Transverse colon (tissue), 4 donors: ENCODE measurements around the gene FAM204A. TPM values are rescaled to one million over a fixed set of nuclear protein-coding genes. Genes with fewer than 3 reads are reported as not detected.

Source experiments
- DNase-seq: peaks from one replicate; pipeline ENCODE4 v3.0.0-alpha.2; 2019
- H3K27ac ChIP-seq, 4 donors: fragments of 200-600 bp; sonication (generic); 2 replicates each; pipeline ENCODE4 v1.5.1; 2016 to 2018; ENCODE audit warnings: inconsistent platforms in 4 of 4
- H3K27me3 ChIP-seq: fragments of 200-600 bp; sonication (generic); 2 replicates; pipeline ENCODE4 v1.5.1; 2017; ENCODE audit warnings: inconsistent platforms
- H3K36me3 ChIP-seq, 4 donors: fragments of 200-600 bp; sonication (generic); 2 replicates each; pipeline ENCODE4 v1.5.1; 2017 to 2019; ENCODE audit warnings: inconsistent platforms in 4 of 4
- H3K4me1 ChIP-seq, 4 donors: fragments of 200-600 bp; sonication (generic); 2 replicates each; pipeline ENCODE4 v1.5.1; 2017 to 2020; ENCODE audit warnings: inconsistent platforms in 4 of 4
- H3K4me3 ChIP-seq, 4 donors: fragments of 200-600 bp; sonication (generic); 1 replicate in 1 of 4; 2 replicates in 3 of 4; pipeline versions ENCODE4 v1.5.1 to v1.6.1; 2017 to 2019; ENCODE audit warnings: inconsistent platforms in 4 of 4
- H3K9me3 ChIP-seq, 2 donors: fragments of 200-600 bp; sonication (generic); 2 replicates each; pipeline ENCODE4 v1.5.1; 2017 to 2019; ENCODE audit warnings: inconsistent platforms in 2 of 2
- CTCF ChIP-seq, 5 experiments: fragments of 200-600 bp in 3 of 5; fragments of 450-650 bp in 2 of 5; sonication (generic) in 3 of 5; IDR thresholded peaks; 1 replicate in 2 of 5; 2 replicates in 3 of 5; pipeline ENCODE4 v1.5.1; 2016 to 2017; ENCODE audit warnings: antibody characterized with exemption in 5 of 5, inconsistent platforms in 3 of 5, mild to moderate bottlenecking in 2 of 5, moderate library complexity in 1 of 5
- EP300 ChIP-seq: sonication (generic); formaldehyde crosslinking; IDR thresholded peaks from one replicate; pipeline ENCODE4 v1.6.1; 2017; ENCODE audit warnings: antibody characterized with exemption, low read depth
- POLR2A ChIP-seq: fragments of 450-650 bp; IDR thresholded peaks from one replicate; pipeline ENCODE4 v1.6.1; 2016; ENCODE audit warnings: antibody characterized with exemption, mild to moderate bottlenecking, moderate library complexity
- POLR2AphosphoS5 ChIP-seq, 3 donors: sonication (generic); formaldehyde crosslinking; IDR thresholded peaks; one replicate each; pipeline ENCODE4 v1.6.1; 2016; ENCODE audit warnings: antibody characterized with exemption in 3 of 3
- WGBS, 2 donors: methylation state at CpG; one replicate each; pipeline ENCODE4 v1.1.5; 2018; ENCODE audit warnings: low coverage in 1 of 2; 5-methylcytosine and 5-hydroxymethylcytosine counted together
- in situ Hi-C, 4 donors: fragments of 200-750 bp; cut with MboI; loops; one replicate each; pipeline versions ENCODE4 v1.15.0 to v1.15.1; 2017; ENCODE audit warnings: low sequenced_read_pairs in 3 of 4, low pct_ligation_motif_present in 1 of 4, low pct_unique_long_range_greater_than_20kb in 1 of 4
- intact Hi-C: fragments of 100-400 bp; cut with DNase I; formaldehyde crosslinking; loops from one replicate; pipeline ENCODE4 v1.15.1; 2023; ENCODE audit warnings: low total_unique reads
- total RNA-seq, 4 donors: library from RNA; depleted of rRNA; stranded (reverse); fragments of >200 nt; gene quantifications; one replicate each; pipeline ENCODE4 v1.1.0, GENCODE V29; 2016

Gene FAM204A
- total RNA-seq, 4 donors from 2014 or later: 16.8 to 35.2 (median 25.4) TPM

- H3K4me3 ChIP-seq: no peak overlapping the region
- no peak for TF ChIP-seq CTCF (IDR thresholded peaks at IDR 0.05)
- TF ChIP-seq POLR2AphosphoS5 (IDR thresholded peaks at IDR 0.05): no peak
- DNase-seq: no peak
- no peaks in the 10 kb centered on the region for H3K4me1 ChIP-seq
- intact Hi-C loops: no loop called here
- H3K27me3 ChIP-seq: no peaks in the 10 kb centered on the region
- in situ Hi-C loops: no loop called here
- 61 to 76% methylated on average over 3 of the region's 3 CpGs for WGBS, 2 donors
- no peaks in the 10 kb centered on the region for H3K9me3 ChIP-seq
- H3K27ac ChIP-seq: no peak overlapping the region
- H3K36me3 ChIP-seq: no peaks in the 10 kb centered on the region
Measured at GRCh38 chr10:118349235-118349634, 7.1 kb upstream of the FAM204A start.

- H3K4me1 ChIP-seq: peaks cover 12 to 32% (median 17%) of the 10 kb centered on the region in 4 donors
- H3K27me3 ChIP-seq: no peaks in the 10 kb centered on the region
- intact Hi-C loops: no loop called here
- DNase-seq: no peak
- TF ChIP-seq POLR2A (no peak), CTCF (IDR thresholded peaks at IDR 0.05) (no peak), POLR2AphosphoS5 (IDR thresholded peaks at IDR 0.05) (no peak), EP300 (no peak)
- no peak overlapping the region for H3K27ac ChIP-seq
- H3K36me3 ChIP-seq: no peaks in the 10 kb centered on the region
- WGBS, 2 donors: 90 to 96% methylated on average over 3 of the region's 3 CpGs
- no peak overlapping the region for H3K4me3 ChIP-seq
- H3K9me3 ChIP-seq: no peaks in the 10 kb centered on the region
- in situ Hi-C loops: no loop called here
Measured at GRCh38 chr10:118343549-118343948, 1.4 kb upstream of the FAM204A start.

- intact Hi-C loops: no loop called here
- TF ChIP-seq CTCF (IDR thresholded peaks at IDR 0.05) (no peak), EP300 (no peak), POLR2A (no peak), POLR2AphosphoS5 (IDR thresholded peaks at IDR 0.05) (no peak)
Measured at GRCh38 chr10:118343115-118343514, 991 bp upstream of the FAM204A start.

GRCh38 chr10:118342638-118343020, 505 bp upstream of the FAM204A start:
- DNase-seq: no peak
- WGBS, 2 donors: 39 to 68% methylated on average over 4 to 7 of the region's 7 CpGs
- Histone ChIP-seq H3K4me3 (peak overlapping the region; percentile 86 to 100 (median 94)), H3K27ac (peak overlapping the region; percentile 84 to 92 (median 86)), H3K4me1 (peaks cover 12 to 36% (median 17%) of the 10 kb centered on the region in 4 donors), H3K9me3 (no peaks in the 10 kb centered on the region), H3K27me3 (no peaks in the 10 kb centered on the region), H3K36me3 (no peaks in the 10 kb centered on the region)
- TF ChIP-seq EP300 (no peak), CTCF (IDR thresholded peaks at IDR 0.05) (no peak), POLR2AphosphoS5 (IDR thresholded peaks at IDR 0.05) (no peak), POLR2A (no peak)
- in situ Hi-C loops (no loop called here), intact Hi-C loops (no loop called here)

More at GRCh38 chr10:118343115-118343514, 991 bp upstream of the FAM204A start:
- in situ Hi-C loops: no loop called here
- DNase-seq: no peak
- Histone ChIP-seq H3K36me3 (no peaks in the 10 kb centered on the region), H3K4me1 (peaks cover 12 to 32% (median 17%) of the 10 kb centered on the region in 4 donors), H3K4me3 (no peak overlapping the region), H3K27me3 (no peaks in the 10 kb centered on the region), H3K27ac (no peak overlapping the region), H3K9me3 (no peaks in the 10 kb centered on the region)
- 97% methylated on average over 5 of the region's 5 CpGs for WGBS, 2 donors
